ENCODE results near the gene KANSL2.
"Not testable (repeated sequence)": the region's sequence is repeated elsewhere in the genome, so short reads cannot be mapped to it uniquely, and the experiment has no call there.

Gene KANSL2

GRCh38 chr12:48682927-48683326 is 889 bp upstream of the KANSL2 start:
- peak overlapping the region; percentile 99 for H3K4me3 ChIP-seq (ENCODE audit: low read length)
- DNase-seq (ENCODE audit: low read depth), result no peak
- no peak for TF ChIP-seq CTCF (IDR thresholded peaks at IDR 0.05; ENCODE audit: insufficient read depth, low read depth, low read length, missing control alignments)

GRCh38 chr12:48682533-48682905 is 481 bp upstream of the KANSL2 start:
- not testable (repeated sequence) for DNase-seq (ENCODE audit: low read depth)
- H3K4me3 ChIP-seq (ENCODE audit: low read length), result peak overlapping the region; percentile 99

- no peak for TF ChIP-seq CTCF (IDR thresholded peaks at IDR 0.05; ENCODE audit: insufficient read depth, low read depth, low read length, missing control alignments)
- no peak for DNase-seq (ENCODE audit: low read depth)
- peak overlapping the region; percentile 99 for H3K4me3 ChIP-seq (ENCODE audit: low read length)
These were observed 684 bp downstream of the KANSL2 start for GRCh38 chr12:48681399-48681709.

GRCh38 chr12:48680861-48681260 is 1.2 kb downstream of the KANSL2 start:
- peak overlapping the region; percentile 99 for H3K4me3 ChIP-seq (ENCODE audit: low read length)
- no peak for DNase-seq (ENCODE audit: low read depth)
- no peak for TF ChIP-seq CTCF (IDR thresholded peaks at IDR 0.05; ENCODE audit: insufficient read depth, low read depth, low read length, missing control alignments)

GRCh38 chr12:48678551-48679185 is 3.4 kb downstream of the KANSL2 start:
- no peak for TF ChIP-seq CTCF (IDR thresholded peaks at IDR 0.05; ENCODE audit: insufficient read depth, low read depth, low read length, missing control alignments)
- no peak overlapping the region for H3K4me3 ChIP-seq (ENCODE audit: low read length)
- DNase-seq (ENCODE audit: low read depth), result no peak

GRCh38 chr12:48671231-48671856 is 10.7 kb downstream of the KANSL2 start:
- no peak overlapping the region for H3K4me3 ChIP-seq (ENCODE audit: low read length)
- DNase-seq (ENCODE audit: low read depth), result peak; percentile 95
- TF ChIP-seq CTCF (IDR thresholded peaks at IDR 0.05; ENCODE audit: insufficient read depth, low read depth, low read length, missing control alignments), result no peak

GRCh38 chr12:48668996-48669395 is 13.0 kb downstream of the KANSL2 start:
- DNase-seq (ENCODE audit: low read depth), result no peak
- TF ChIP-seq CTCF (IDR thresholded peaks at IDR 0.05; ENCODE audit: insufficient read depth, low read depth, low read length, missing control alignments), result no peak
- H3K4me3 ChIP-seq (ENCODE audit: low read length), result no peak overlapping the region
